Activated CD8-positive, alpha-beta memory T cell treated with anti-CD3 and anti-CD28 coated beads for 4 hours (primary cell): ENCODE data around the gene SERF2.
"Not testable (repeated sequence)": the region's sequence is repeated elsewhere in the genome, so short reads cannot be mapped to it uniquely, and the experiment has no call there.

Experiments used
- DNase-seq, 2 donors: peaks; one replicate each; pipeline ENCODE4 v3.0.0-alpha.2; 2020; ENCODE audit warnings: low read depth in 2 of 2

SERF2 gene

DNA sequence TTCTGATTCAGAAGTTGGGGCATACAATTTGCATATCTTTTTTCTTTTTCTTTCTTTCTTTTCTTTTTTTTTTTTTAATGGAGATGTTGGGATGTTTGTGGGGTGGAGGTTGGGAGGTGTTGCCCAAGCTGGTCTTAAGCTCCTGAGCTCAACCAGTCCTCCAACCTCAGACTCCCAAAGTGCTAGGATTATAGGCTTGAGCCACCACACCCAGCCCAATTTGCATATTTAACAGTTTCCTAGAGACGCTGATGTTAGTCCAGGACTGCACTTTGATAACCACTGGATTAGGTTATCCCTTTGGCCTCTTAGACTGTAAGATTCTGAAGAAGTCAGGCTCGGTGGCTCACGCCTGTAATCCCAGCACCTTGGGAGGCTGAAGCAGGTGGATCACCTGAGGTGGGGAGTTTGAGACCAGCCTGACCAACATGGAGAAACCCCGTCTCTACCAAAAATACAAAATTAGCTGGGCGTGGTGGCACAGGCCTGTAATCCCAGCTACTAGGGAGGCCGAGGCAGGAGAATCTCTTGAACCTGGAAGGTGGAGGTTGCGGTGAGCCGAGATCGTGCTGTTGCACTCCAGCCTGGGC is 37.9 kb downstream of the SERF2 start:
- DNase-seq = not testable (repeated sequence)

DNA sequence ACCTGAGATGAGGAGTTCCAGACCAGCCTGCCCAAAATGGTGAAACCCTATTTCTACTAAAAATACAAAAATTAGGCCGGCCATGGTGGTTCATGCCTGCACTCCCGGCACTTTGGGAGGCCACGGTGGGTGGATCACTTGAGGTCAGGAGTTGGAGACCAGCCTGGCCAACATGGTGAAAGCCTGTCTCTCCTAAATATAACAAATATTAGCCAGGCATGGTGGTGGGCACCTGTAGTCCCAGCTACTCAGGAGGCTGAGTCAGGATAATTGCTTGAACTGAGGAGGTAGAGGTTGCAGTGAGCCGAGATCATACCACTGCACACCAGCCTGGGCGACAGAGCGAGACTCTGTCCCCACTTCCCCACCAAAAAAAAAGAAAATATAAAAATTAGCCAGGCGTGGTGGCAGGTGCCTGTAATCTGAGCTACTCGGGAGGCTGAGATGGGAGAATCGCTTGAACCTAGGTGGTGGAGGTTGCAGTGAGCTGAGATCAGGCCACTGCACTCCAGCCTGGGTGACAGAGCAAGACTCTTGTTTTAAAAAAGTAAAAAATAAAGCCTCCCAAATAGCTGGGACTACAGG is 38.7 kb downstream of the SERF2 start:
- not testable (repeated sequence) for DNase-seq

DNA sequence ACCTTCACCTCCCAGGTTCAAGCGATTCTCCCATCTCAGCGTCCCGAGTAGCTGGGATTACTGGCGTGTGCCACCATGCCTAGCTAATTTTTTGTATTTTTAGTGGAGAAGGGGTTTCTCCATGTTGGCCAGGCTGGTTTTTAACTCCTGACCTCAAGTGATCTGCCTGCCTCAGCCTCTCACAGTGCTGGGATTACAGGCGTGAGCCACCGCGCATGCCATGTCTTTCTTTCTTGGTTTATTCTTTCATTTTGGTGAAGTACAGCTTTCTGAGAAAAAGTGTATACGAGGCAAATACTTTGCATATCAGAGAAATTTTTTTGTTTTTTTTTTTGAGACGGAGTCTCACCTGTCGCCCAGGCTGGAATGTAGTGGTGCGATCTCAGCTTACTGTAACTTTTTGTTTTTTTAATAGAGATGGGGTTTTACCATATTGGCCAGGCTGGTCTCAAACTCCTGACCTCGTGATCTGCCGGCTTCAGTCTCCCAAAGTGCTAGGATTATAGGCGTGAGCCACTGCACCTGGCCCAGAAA is 39.5 kb downstream of the SERF2 start:
- not testable (repeated sequence) for DNase-seq

DNA sequence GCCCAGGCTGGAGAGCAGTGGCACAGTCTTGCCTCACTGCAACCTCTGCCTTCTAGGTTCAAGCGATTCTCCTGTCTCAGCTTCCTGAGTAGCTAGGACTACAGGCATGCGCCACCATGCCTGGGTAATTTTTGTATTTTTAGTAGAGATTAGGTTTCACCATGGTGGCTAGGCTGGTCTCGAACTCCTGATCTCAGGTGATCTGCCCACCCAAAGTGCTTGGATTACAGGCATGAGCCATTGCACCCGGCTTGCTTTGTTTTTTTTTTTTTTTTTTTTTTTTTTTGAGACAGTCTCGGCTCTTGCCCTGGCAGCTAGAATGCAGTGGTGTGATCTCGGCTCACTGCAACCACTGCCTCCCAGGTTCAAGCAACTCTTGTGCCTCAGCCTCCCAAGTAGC is 40.4 kb downstream of the SERF2 start:
- DNase-seq = not testable (repeated sequence)

DNA sequence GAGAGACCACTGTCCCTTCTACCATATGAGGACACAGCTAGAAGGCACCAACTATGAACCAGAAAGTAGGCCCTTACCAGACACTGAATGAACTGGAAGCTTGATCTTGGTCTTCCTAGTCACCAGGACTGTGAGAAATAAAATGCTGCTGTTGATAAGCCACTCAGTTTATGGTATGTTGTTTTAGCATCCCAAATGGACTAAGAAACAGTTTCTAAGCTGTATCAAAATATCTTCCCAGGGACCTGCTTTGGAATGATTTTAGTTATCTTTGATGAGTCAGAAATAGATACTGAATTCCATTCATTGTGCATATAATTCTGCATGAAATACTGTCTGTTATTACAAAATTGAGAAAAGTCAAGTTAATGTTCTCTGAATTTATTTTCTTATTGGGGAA is 53.3 kb downstream of the SERF2 start:
- DNase-seq = no peak
